Neural progenitor cell (in vitro differentiated cells): Measurements from ENCODE around the gene CHFR. TPM values are rescaled to one million over a fixed set of nuclear protein-coding genes. Genes with fewer than 3 reads are reported as not detected.

Experiments used
- DNase-seq: peaks from one replicate; pipeline ENCODE4 v3.0.0-alpha.2; 2016; ENCODE audit warnings: low spot score
- H2AFZ ChIP-seq: fragments of 200-600 bp; sonication (generic); replicated peaks from 2 replicates; pipeline ENCODE4 v1.6.1; 2016; ENCODE audit warnings: antibody characterized with exemption
- H3F3A ChIP-seq: fragments of 200-600 bp; sonication (generic); 2 replicates; pipeline ENCODE4 v1.6.1; 2016; ENCODE audit warnings: antibody characterized with exemption, low read depth
- H3K27ac ChIP-seq: fragments of 200-600 bp; sonication (generic); 2 replicates; pipeline ENCODE4 v1.5.1; 2016; ENCODE audit warnings: mild to moderate bottlenecking
- H3K27me3 ChIP-seq: fragments of 200-600 bp; sonication (generic); 2 replicates; pipeline ENCODE4 v1.6.1; 2016; ENCODE audit warnings: mild to moderate bottlenecking, moderate library complexity
- H3K36me3 ChIP-seq: fragments of 200-600 bp; sonication (generic); 2 replicates; pipeline ENCODE4 v1.5.1; 2016
- H3K4me1 ChIP-seq: fragments of 200-600 bp; sonication (generic); 2 replicates; pipeline ENCODE4 v1.6.1; 2016; ENCODE audit warnings: mixed run types
- H3K4me2 ChIP-seq: fragments of 200-600 bp; sonication (generic); 2 replicates; pipeline ENCODE4 v1.6.1; 2016
- H3K4me3 ChIP-seq: fragments of 200-600 bp; sonication (generic); 2 replicates; pipeline ENCODE4 v1.5.1; 2016
- H3K79me2 ChIP-seq: fragments of 200-600 bp; sonication (generic); 2 replicates; pipeline ENCODE4 v1.6.1; 2016; ENCODE audit warnings: low read depth
- H3K9ac ChIP-seq: fragments of 200-600 bp; sonication (generic); 2 replicates; pipeline ENCODE4 v1.6.1; 2016
- H3K9me3 ChIP-seq: fragments of 200-600 bp; sonication (generic); 2 replicates; pipeline ENCODE4 v1.5.1; 2016; ENCODE audit warnings: low read depth
- H4K20me1 ChIP-seq: fragments of 200-600 bp; sonication (generic); 2 replicates; pipeline ENCODE4 v1.6.1; 2016; ENCODE audit warnings: low read depth
- H3K27ac Mint-ChIP-seq: 3 replicates; pipeline ENCODE4 v1.8.0; 2021; ENCODE audit warnings: mixed read lengths
- H3K27me3 Mint-ChIP-seq: 2 replicates; pipeline ENCODE4 v1.8.0; 2022; ENCODE audit warnings: low read depth, mild to moderate bottlenecking, inconsistent platforms, moderate library complexity, mixed read lengths; ENCODE audit not compliant: insufficient read depth
- H3K36me3 Mint-ChIP-seq: 3 replicates; pipeline ENCODE4 v1.8.0; 2021; ENCODE audit warnings: mixed read lengths
- H3K4me1 Mint-ChIP-seq: 3 replicates; pipeline ENCODE4 v1.8.0; 2021; ENCODE audit warnings: mixed read lengths
- H3K4me3 Mint-ChIP-seq: 3 replicates; pipeline ENCODE4 v1.8.0; 2021; ENCODE audit warnings: mild to moderate bottlenecking, moderate library complexity, mixed read lengths
- H3K9me3 Mint-ChIP-seq: 3 replicates; pipeline ENCODE4 v1.8.0; 2020; ENCODE audit warnings: mixed read lengths
- CTCF ChIP-seq: fragments of 200-600 bp; sonication (generic); IDR thresholded peaks from 2 replicates; pipeline ENCODE4 v1.5.1; 2017; ENCODE audit warnings: antibody characterized with exemption, mild to moderate bottlenecking
- EZH2 ChIP-seq: fragments of 200-600 bp; sonication (generic); IDR thresholded peaks from 2 replicates; pipeline ENCODE4 v1.6.1; 2017; ENCODE audit warnings: antibody characterized with exemption, mild to moderate bottlenecking, moderate library complexity
- EZH2phosphoT487 ChIP-seq: fragments of 200-600 bp; sonication (generic); IDR thresholded peaks from 2 replicates; pipeline ENCODE4 v1.6.1; 2017; ENCODE audit warnings: antibody characterized with exemption
- total RNA-seq: library from RNA; depleted of rRNA; stranded (reverse); fragments of >200 nt; gene quantifications from 2 replicates; pipeline ENCODE4 v1.2.3, GENCODE V29; 2015; ENCODE audit warnings: low replicate concordance

The CHFR gene
- total RNA-seq, 1 donor from 2014 or later: 25.6 TPM

DNA sequence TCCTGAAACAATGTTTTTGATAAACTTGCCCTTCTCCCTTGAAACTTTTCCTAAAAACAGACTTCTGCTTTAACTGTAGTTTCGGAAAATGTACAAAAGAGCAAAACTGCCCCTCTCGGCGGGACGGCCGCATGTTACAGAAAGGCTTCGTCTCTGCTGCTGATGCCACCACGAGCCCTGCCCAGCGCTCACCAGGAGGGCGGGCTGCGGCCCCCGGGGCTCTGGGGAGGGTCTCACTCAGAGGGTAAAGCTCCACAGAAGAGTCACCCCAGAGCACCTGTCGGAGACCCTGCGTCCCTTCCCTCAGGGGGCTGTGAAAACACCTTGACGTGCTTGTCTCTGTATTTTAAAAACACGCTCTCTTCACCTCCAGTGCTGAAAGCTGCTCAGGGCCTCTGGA lies 46.3 kb downstream of the CHFR start:
- Histone ChIP-seq H4K20me1 (no peaks in the 10 kb centered on the region), H3K4me3 (no peak overlapping the region), H3K9ac (no peak overlapping the region), H3K79me2 (no peaks in the 10 kb centered on the region), H3K9me3 (no peaks in the 10 kb centered on the region), H3K36me3 (no peaks in the 10 kb centered on the region), H3F3A (no peaks in the 10 kb centered on the region), H2AFZ (no peak overlapping the region), H3K27ac (no peak overlapping the region), H3K4me1 (no peaks in the 10 kb centered on the region), H3K27me3 (no peaks in the 10 kb centered on the region), H3K4me2 (no peak overlapping the region)
- TF ChIP-seq EZH2phosphoT487: no peak
- TF ChIP-seq CTCF: no peak
- no peak for TF ChIP-seq EZH2
- no peaks in the 10 kb centered on the region for H3K9me3 Mint-ChIP-seq
- H3K36me3 Mint-ChIP-seq: peaks cover 7% of the 10 kb centered on the region
- H3K27ac Mint-ChIP-seq: no peak overlapping the region
- H3K4me1 Mint-ChIP-seq: peaks cover 3% of the 10 kb centered on the region
- no peak for DNase-seq
- H3K4me3 Mint-ChIP-seq: no peak overlapping the region
- no peaks in the 10 kb centered on the region for H3K27me3 Mint-ChIP-seq

- Mint-ChIP-seq H3K27ac (no peak overlapping the region), H3K9me3 (no peaks in the 10 kb centered on the region), H3K4me1 (peaks cover 3% of the 10 kb centered on the region), H3K4me3 (no peak overlapping the region), H3K27me3 (no peaks in the 10 kb centered on the region), H3K36me3 (peaks cover 3% of the 10 kb centered on the region)
- Histone ChIP-seq H2AFZ (no peak overlapping the region), H3K4me2 (no peak overlapping the region), H4K20me1 (no peaks in the 10 kb centered on the region), H3K4me1 (no peaks in the 10 kb centered on the region), H3K4me3 (no peak overlapping the region), H3K27ac (no peak overlapping the region), H3F3A (no peaks in the 10 kb centered on the region), H3K9me3 (no peaks in the 10 kb centered on the region), H3K27me3 (no peaks in the 10 kb centered on the region), H3K36me3 (no peaks in the 10 kb centered on the region), H3K9ac (no peak overlapping the region), H3K79me2 (no peaks in the 10 kb centered on the region)
- TF ChIP-seq EZH2phosphoT487 (no peak), EZH2 (no peak), CTCF (no peak)
- no peak for DNase-seq
These were observed 46.9 kb downstream of the CHFR start for GRCh38 chr12:132840536-132840935.

DNA sequence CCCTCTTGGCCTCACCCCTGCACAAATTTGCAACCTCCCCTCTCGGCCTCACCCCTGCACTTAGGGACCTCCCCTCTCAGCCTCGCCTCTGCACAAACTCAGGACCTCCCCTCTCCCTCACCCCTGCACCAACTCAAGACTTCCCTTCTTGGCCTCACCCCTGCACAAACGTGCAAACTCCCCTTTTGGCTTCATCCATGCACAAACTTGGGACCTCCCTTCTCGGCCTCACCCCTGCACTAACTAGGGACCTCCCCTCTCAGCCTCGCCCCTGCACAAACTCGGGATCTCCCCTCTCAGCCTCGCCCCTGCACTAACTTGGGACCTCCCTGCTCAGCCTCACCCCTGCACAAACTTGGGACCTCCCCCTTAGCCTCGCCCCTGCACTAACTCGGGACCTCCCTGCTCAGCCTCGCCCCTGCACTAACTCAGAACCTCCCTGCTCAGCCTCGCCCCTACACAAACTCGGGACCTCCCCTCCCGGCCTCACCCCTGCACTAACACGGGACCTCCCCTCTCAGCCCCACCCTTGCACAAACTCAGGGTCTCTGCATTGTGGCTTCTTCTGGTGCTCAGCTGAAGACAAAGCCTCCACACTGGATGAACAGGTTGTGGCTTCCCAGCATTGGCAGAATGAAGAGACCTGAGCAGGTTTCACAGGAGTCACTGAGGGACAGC lies 47.7 kb downstream of the CHFR start:
- H3F3A ChIP-seq: no peaks in the 10 kb centered on the region
- no peak for DNase-seq
- H3K4me3 ChIP-seq: no peak overlapping the region
- Mint-ChIP-seq H3K27me3 (peaks cover 4% of the 10 kb centered on the region), H3K4me1 (peaks cover 3% of the 10 kb centered on the region), H3K4me3 (no peak overlapping the region), H3K36me3 (peaks cover 2% of the 10 kb centered on the region), H3K9me3 (no peaks in the 10 kb centered on the region), H3K27ac (no peak overlapping the region)
- no peak overlapping the region for H3K9ac ChIP-seq
- no peak overlapping the region for H3K4me2 ChIP-seq
- H3K4me1 ChIP-seq: no peaks in the 10 kb centered on the region
- H3K27me3 ChIP-seq: no peaks in the 10 kb centered on the region
- no peaks in the 10 kb centered on the region for H4K20me1 ChIP-seq
- no peak for TF ChIP-seq EZH2phosphoT487
- no peak for TF ChIP-seq EZH2
- no peak for TF ChIP-seq CTCF
- no peaks in the 10 kb centered on the region for H3K79me2 ChIP-seq
- H2AFZ ChIP-seq: no peak overlapping the region
- H3K27ac ChIP-seq: no peak overlapping the region
- H3K36me3 ChIP-seq: no peaks in the 10 kb centered on the region
- no peaks in the 10 kb centered on the region for H3K9me3 ChIP-seq
